Measurements from ENCODE around the gene RCSD1. TPM values are rescaled to one million over a fixed set of nuclear protein-coding genes. Genes with fewer than 3 reads are reported as not detected.
A peak's percentile ranks its signal among the peaks of the same experiment; 100 is the strongest.

RCSD1 gene
- total RNA-seq, 3 donors from 2014 or later (not counting 1 experiment from before 2014, with no cell fraction given) = 86.3 to 130 (median 110) TPM

- Mint-ChIP-seq H3K36me3 (peaks cover 2% of the 10 kb centered on the region), H3K27me3 (ENCODE audit: low read depth in 2 of 2) (peaks cover 0 to 5% of the 10 kb centered on the region in 2 donors), H3K9me3 (no peaks in the 10 kb centered on the region), H3K27ac (peak overlapping the region; percentile 10 to 16), H3K4me1 (peaks cover 26 to 30% of the 10 kb centered on the region in 2 donors), H3K4me3 (no peak overlapping the region)
- Histone ChIP-seq H3K27me3 (ENCODE audit: control insufficient read depth, insufficient read depth, low read length) (no peaks in the 10 kb centered on the region), H3K27ac (ENCODE audit: low read length) (peak overlapping the region; percentile 34), H3K4me3 (ENCODE audit: low read length) (no peak overlapping the region), H3K4me1 (ENCODE audit: control insufficient read depth, insufficient read depth, low read length) (peaks cover 34% of the 10 kb centered on the region), H3K36me3 (ENCODE audit: control insufficient read depth, insufficient read depth, low read length) (no peaks in the 10 kb centered on the region), H3K9me3 (ENCODE audit: control insufficient read depth, insufficient read depth, low read length) (peaks cover 2% of the 10 kb centered on the region)
- ATAC-seq (peak in 2 of 3 donors; percentile 24 to 82), DNase-seq (peak in 1 of 2 donors; percentile 50)
- no peak for TF ChIP-seq CTCF (IDR thresholded peaks at IDR 0.05)
- intact Hi-C loops (cut with micrococcal nuclease) = loop anchor here (2.0 to 5.0 kb wide), 3 partner anchors 27 to 56 kb away; no protein-coding TSS in a partner anchor
- 54% methylated on average over 7 of the region's 8 CpGs for WGBS (ENCODE audit: insufficient coverage)
Observed at GRCh38 chr1:167601442-167602383, 28.3 kb upstream of the RCSD1 start.

GRCh38 chr1:167602840-167603239 lies 27.2 kb upstream of the RCSD1 start:
- no peaks in the 10 kb centered on the region for H3K27me3 ChIP-seq (ENCODE audit: control insufficient read depth, insufficient read depth, low read length)
- DNase-seq (peak in 1 of 2 donors; percentile 42), ATAC-seq (peak in 2 of 3 donors; percentile 51 to 67)
- H3K9me3 ChIP-seq (ENCODE audit: control insufficient read depth, insufficient read depth, low read length) = peaks cover 13% of the 10 kb centered on the region
- Mint-ChIP-seq H3K4me1 (peaks cover 26 to 30% of the 10 kb centered on the region in 2 donors), H3K9me3 (peaks cover 5 to 7% of the 10 kb centered on the region in 2 donors), H3K36me3 (peaks cover 11% of the 10 kb centered on the region), H3K27ac (peak overlapping the region in 1 of 2 donors; percentile 48), H3K4me3 (no peak overlapping the region), H3K27me3 (ENCODE audit: low read depth in 2 of 2) (no peaks in the 10 kb centered on the region)
- H3K27ac ChIP-seq (ENCODE audit: low read length) = no peak overlapping the region
- no peak overlapping the region for H3K4me3 ChIP-seq (ENCODE audit: low read length)
- TF ChIP-seq CTCF (IDR thresholded peaks at IDR 0.05) = no peak
- intact Hi-C loops (cut with micrococcal nuclease) = loop anchor here (5.0 kb wide), 2 partner anchors 39 to 54 kb away; no protein-coding TSS in a partner anchor
- peaks cover 34% of the 10 kb centered on the region for H3K4me1 ChIP-seq (ENCODE audit: control insufficient read depth, insufficient read depth, low read length)
- no peaks in the 10 kb centered on the region for H3K36me3 ChIP-seq (ENCODE audit: control insufficient read depth, insufficient read depth, low read length)
- WGBS (ENCODE audit: insufficient coverage) = 13% methylated on average over 8 of the region's 8 CpGs

DNA sequence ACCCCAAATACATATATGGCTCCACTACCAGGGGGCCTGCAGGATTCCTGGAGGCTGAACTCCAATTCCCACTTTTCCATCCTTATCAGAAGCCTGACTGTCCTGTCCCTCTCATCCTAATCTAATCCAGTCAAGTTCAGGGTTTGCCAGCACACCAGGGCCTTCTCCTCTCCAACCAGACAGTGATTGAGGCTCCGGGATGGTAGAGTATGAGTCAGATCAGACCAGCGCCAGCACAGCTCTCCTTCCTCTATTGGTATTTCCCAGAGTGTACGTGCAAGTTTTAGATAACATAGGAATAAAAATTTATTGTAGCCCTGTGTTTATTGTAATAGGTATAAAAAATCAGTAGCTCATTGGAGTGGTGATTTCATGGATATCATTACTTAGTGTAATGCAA lies 24.5 kb upstream of the RCSD1 start:
- Mint-ChIP-seq H3K9me3 (peaks cover 5 to 7% of the 10 kb centered on the region in 2 donors), H3K36me3 (peaks cover 11% of the 10 kb centered on the region), H3K27ac (no peak overlapping the region), H3K4me3 (no peak overlapping the region), H3K4me1 (peaks cover 19 to 21% of the 10 kb centered on the region in 2 donors), H3K27me3 (ENCODE audit: low read depth in 2 of 2) (no peaks in the 10 kb centered on the region)
- WGBS (ENCODE audit: insufficient coverage) = no CpG with 5 or more reads among the region's 3 CpGs
- Histone ChIP-seq H3K4me3 (ENCODE audit: low read length) (no peak overlapping the region), H3K27ac (ENCODE audit: low read length) (no peak overlapping the region), H3K36me3 (ENCODE audit: control insufficient read depth, insufficient read depth, low read length) (no peaks in the 10 kb centered on the region), H3K27me3 (ENCODE audit: control insufficient read depth, insufficient read depth, low read length) (no peaks in the 10 kb centered on the region), H3K4me1 (ENCODE audit: control insufficient read depth, insufficient read depth, low read length) (peaks cover 28% of the 10 kb centered on the region), H3K9me3 (ENCODE audit: control insufficient read depth, insufficient read depth, low read length) (peaks cover 22% of the 10 kb centered on the region)
- no peak for DNase-seq
- intact Hi-C loops (cut with micrococcal nuclease) = no loop called here
- TF ChIP-seq CTCF (IDR thresholded peaks at IDR 0.05) = no peak
- ATAC-seq = no peak

Measured in natural killer cell (primary cell).